GM19035 (cell line): Measurements from ENCODE around the gene CFAP91.

Experiments used
- ATAC-seq: cut with Tn5 transposase; IDR thresholded peaks from one replicate; pipeline ENCODE4 v1.9.1; 2021; ENCODE audit not compliant: unreplicated experiment

Gene CFAP91

DNA sequence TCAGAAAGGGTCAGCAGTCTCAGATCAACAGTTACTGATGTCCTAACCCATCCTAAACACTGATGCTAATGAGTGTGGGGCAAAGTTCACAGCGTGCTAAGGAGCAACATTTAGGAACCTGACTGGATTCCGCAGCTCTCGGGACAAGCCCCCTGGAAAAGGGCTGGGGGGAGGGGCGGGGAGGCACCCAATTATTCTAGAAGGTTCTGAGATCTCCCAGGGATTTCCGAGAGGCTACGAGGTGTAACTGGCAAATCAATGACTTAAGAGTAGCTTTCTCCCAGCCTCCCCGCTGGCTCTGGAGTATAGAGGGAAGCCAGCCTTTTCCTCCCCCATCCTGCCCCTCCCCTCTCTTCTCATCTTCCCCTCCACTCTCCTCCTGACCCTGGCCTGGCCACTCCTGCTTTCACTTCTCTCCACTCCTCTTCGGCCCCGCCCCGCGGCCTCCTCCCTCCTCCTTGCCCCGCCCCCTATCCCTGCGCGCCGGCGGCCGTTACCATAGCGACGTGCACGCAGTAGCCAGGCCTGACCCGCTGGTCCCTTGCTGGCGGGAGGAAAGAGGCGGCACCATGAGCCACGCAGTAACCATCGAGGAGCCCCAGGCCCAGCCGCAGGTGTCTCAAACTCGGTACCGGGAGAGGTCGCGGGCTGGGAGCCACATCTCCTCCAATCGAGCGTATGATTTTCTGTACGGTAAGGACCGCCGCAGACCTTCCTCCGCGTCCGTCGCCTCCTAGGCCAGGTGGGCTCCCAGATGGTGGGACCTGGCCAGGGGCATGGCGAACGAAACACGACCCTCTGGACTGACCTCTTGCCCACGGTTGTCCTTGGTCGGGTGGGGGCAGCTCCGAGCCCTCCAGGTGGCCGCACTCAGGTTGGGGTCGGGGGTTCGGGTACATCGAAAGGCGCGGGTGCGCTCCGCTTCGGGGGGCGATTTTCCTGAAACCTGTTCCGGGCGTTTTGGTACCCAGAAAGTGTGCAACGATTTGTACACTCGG is at the start of gene CFAP91:
TSS of gene CFAP91 (plus strand) at position 493 of the 998 bp plus-strand sequence. CDS start at position 570, 77 bp downstream.
- ATAC-seq: peak; percentile 83

DNA sequence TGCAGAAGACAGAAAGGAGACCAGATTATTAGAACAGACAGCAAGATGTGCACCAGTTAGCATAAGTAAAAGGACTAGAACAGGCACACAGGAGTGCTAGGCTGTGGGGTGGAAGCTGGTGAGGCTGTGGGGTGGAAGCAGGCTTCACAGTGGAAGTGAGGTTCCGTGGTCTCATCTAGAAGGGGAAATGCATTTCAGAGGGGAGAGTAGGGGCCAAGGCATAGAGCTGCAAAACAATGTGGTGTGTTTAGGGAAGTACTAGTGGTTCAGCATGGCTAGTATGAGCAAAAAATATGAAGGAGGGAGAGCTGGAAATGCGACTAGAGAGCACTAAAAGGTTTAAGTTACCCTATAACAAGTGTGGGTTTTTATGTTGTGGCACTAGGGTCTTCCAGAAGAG is 48.9 kb upstream of the CFAP91 start:
- no peak for ATAC-seq

DNA sequence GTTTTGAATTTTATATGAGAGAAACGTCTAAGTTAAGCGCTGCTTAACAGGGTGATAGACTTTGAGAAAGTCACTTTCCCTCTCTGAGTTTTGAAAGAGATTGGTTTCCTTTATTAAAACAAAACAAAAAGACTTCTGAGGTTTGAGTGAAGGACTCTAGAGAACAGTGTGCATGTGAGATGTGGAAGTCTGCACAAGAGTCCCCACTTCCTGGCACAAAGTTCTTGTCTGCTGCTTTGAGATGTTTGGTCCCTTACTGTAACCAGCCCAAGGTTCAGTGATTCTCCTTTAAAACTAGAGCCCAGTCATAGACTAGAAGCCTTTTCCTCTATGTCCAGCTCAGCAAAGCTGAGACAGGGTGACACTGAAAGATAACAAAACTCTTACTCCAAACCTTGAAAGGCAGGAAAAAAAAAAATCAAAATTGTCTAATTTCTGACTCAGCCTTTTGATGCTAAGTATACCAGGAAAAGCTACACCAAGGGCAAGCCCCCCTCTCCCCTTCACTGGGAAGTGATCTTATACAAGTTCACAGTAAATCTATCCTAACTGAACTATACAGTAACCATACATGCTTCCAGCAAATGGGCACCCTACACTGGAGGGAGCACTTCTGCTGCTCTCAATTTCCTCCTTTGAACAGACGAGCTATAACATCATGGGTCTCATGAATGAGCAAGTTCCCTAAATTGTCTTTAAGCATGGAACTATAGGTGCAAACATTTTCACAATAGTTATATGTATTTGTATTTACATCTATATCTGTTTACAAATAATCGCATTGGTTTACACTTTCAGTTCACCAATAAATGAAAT is 44.7 kb upstream of the CFAP91 start:
- no peak for ATAC-seq

DNA sequence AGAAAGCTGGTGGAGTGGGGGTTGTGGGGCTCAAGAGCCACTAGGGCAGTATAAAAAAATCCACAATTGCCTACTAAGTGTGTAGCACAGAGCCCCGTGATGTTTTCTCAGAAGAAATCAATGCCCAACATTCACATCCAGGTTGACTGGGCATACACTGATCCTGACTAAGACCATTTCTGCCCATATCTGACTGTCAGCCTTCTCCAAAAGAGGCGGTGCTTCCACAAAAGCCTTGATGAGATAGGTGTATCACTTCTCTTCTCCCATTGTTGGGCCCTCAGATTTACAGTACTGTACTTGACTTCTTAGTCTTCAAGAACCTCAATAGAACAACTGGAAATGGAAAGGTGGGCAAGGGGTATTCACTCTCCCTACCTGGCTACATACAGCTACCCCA is 43.8 kb upstream of the CFAP91 start:
- no peak for ATAC-seq

DNA sequence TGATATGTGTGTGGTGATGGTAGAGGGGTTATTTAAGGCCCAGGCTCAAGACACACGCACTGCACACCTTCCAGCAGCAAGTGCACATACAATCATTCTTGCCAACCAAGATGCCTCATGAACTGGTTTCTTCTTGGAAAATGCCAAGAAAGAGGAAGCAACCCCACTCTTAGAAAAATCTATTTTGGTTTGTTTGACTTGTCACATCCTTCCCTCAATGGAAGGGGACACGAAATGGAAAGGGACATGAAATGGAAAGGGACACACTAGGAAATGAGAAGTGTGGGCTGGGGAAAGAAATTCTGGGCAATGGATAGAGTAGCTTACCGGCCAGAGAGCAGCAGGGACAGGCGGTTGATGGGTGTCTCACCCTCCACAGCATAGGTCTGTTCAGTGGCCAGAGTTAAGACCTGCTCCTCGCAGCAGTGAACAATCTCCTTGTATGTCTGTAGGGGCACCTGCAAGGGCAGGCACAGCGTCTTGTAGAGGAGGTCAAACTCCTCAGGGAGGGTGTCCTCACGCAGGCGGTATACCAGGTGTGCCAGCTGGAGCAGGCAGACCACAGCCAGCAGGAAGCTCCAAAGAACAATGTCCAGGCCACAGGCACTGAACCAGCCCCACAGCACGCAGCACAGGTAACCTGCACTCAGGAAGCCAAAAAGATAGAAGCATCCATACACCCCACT is 43.1 kb upstream of the CFAP91 start:
- ATAC-seq: no peak

DNA sequence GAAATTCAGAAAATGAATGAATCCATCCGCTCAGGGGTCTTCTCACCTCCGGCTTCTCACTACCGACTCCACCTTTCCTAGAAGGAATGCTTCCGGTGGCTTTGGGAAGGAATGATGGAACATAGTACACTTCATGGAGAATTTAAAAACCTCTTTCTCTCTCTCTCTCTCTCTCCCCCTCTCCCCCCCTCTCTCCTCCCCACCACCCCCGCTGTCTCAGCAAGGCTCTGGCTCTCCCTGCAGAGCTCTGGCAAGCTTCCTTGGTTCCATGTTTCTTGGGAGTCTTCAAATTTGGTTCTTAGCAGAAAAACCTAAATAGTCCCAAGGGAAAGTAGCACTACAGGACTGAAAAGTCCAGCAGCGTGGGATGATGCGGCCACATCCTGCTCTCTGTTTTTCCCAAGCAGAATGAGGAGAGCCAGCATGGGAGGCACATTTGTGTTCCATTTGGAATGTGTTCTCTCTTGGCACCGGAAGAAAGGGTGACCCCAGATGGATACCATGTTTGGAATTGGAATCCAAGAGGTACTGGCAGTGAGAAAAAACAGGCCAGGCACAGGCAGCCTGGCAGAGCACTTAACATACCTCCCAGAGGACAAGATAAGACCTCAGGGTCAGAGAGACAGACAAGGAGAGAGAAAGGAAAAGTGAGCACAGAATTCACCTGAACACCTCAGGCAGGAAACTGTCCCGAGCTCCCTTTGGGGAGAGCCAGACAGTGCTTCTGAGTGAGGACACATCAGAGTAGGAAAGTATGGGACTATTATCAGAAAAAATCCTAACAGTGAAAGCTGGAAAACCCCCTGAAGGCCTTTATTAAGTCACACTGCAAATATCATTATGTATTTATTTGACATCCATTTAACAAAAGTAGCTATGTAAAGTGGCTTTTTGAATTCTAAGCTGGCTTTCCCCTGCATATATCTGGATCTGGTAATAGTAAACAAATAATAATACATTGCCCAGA is 42.1 kb upstream of the CFAP91 start, which contains the start of gene POPDC2:
TSS of gene POPDC2 (minus strand) at position 116 of the 967 bp plus-strand sequence. CDS start 166 bp downstream, outside the sequence.
- no peak for ATAC-seq

DNA sequence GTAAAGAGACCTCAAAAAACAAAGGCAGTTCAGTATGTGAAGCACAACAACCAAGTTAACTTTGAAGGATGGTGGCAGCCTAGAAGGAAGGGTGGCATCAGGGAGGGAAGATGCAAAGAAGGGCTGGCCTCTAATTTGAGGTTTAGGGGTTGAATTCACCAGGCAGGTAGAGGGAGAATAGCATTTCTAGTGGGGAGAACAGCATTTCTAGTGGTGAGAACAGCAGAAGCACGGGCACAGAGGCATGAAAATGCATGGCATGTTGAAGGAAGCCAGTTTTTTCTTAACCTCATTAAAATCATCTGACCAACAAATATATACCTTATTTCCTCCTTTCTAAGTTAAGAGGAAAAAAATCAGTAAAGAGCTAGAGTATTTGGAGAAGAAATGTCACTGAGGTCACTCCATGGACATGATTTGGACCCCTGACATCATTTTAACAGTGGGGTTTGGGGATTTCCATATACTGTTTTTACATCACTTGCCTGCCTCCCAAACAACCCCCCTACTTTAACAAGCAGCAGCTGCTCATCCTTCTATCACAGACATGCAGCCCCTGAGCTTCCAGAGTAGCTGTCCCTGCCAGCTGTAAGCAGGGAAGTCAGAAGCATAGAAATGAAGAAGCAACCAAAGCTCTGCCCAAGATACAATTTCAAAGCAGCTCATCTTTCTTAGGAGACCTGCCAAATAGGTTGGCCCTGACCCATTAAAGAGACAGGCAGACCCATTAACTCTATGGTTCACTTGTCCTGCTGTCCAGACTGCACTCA is 40.0 kb upstream of the CFAP91 start:
- ATAC-seq: no peak

DNA sequence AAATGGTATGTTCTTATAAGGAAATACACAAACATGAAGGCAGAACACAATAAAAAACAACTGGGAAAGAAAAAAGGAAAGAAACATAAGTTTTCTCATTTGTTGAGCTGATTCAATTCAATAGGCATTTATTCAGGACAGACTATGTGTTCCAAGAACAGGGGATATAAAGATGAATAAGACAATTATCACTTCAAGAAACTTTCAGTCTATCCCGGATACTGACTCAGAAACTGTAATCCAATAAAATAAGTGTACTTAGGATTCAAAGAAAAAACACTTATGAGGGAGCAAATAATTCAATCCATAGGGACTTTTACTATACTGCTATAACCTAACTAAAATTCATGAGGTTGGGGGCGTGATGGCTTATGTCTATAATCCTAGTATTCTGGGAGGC is 38.9 kb upstream of the CFAP91 start:
- no peak for ATAC-seq

DNA sequence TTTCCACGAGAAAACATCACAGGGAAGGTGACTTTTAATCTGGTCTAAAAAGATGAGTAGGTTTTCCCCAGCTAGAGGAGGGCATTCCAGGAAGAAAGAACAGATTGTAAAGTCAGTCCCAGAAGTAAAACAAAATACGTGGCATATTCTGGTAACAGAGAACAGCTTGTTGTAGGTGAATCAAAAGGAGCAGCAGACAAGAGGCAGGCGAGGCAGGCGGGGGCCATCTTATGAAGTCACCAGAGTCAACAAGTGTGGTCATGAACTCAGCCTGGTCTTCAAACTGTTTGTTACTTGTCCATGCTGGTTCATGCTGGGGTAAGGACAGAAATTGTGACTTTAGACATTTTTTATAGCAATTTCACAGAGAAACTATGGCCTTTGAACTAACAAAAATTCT is 38.5 kb upstream of the CFAP91 start:
- no peak for ATAC-seq

DNA sequence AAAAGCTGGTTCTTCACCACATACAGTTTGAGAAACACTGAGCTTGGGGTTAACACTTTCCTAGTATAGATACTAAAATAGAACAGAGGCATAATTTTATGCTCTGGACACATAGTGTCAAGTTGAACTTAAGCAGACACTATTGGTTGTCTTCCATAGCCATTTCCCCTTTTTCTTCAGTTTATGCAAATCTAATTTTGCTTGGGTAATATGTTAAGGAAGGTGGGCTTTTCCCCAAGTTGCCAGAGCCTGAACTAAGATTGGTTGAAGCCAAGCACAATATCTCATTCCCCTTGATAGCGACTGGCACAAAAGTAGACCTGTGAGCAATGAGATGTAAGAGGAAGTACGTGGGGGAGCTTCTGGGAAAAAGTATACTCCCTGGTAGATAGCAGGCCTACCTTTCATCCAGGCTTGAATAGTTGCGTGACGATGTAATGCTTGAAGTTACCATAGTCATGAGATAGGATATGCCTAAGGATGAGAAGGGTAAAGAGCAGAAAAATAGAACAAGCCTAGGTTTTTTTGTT is 37.9 kb upstream of the CFAP91 start:
- no peak for ATAC-seq

DNA sequence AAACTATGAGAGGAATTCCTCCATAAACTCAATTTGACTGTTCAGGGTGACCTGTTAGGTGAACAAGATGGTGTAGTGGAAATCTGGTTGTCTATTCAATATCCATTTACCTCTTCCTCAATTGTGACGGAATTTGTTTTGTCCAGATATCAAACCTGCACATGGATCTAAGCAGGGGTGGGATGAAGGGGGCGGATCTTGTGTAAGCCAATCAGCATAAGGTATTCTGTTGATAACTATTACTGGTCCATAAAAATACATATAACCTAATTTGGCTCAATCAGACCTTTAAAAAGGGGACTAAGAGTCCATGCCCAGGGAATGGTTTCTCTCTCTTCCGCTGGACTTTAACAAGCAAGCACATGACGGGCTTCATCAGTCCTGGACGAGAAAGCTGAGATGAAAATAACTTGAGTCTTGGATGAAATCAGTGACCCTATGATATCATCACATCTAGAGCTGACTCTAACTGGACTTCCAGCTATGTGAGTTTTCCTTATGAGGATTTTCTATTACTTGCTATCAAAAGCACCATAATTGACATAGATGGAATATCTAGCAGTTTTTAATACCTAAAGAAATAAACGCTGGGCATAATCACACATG is 36.8 kb upstream of the CFAP91 start:
- ATAC-seq: no peak

DNA sequence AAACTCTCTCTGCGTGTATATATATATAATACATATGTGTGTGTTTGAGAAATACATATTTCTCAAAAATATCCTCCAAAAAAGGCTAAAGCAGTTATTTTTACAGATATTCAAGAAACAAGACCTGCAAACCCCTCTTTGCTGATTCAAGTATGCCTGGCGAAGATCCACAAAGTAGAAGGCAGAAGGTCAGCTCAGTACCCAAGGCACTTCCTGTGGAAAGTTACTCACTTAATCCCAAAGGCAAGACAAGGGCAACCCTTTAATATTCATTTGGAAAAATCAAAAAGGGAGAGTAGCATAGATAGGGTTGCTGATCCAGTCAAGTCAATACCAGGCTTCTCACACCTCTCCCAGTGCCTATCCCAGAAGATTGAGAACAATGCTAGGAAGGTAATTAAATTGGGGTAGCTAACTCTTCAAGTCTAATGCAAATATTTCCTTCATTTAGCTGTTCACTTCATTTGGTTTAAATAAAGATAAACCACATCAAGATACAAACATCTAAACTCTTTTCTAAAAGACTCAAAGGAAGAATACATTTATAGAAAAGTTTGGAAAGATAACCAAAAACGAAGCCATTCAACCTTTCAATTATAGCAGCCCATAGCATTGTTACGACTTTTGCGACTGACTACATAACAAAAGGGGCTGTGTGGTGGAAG is 32.8 kb upstream of the CFAP91 start:
- ATAC-seq: no peak

DNA sequence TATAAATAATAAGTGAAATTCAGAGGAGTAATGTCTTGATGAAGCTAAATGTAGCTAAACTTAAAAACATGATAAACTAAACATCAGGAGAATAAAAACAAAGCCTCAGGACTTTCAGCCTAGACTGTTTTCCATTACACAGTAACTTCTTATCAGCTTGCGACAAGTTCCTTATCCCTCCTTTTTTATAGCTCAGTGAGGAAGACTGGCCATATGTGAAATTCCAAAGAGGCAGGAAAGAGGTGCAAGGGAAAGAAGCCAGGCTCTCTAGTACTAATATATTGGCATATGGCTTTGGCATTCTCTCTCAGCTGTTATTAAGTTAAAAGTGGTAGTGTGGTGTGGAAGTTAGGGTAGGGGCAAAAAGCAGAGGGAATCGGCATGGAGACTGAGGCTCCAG is 30.0 kb upstream of the CFAP91 start:
- no peak for ATAC-seq

DNA sequence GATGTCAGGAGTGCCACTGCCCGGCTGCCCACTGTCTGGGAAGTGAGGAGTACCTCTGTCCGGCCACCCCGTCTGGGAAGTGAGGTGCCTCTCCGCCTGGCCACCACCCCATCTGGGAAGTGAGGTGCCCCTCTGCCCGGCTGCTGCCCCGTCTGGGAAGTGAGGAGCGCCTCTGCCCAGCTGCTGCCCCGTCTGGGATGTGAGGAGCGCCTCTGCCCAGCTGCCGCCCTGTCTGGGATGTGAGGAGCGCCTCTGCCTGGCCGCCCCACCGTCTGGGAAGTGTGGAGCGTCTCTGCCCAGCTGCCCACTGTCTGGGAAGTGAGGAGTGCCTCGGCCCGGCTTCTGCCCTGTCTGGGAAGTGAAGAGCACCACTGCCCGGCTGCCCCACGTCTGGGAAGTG is 28.9 kb upstream of the CFAP91 start:
- no peak for ATAC-seq

DNA sequence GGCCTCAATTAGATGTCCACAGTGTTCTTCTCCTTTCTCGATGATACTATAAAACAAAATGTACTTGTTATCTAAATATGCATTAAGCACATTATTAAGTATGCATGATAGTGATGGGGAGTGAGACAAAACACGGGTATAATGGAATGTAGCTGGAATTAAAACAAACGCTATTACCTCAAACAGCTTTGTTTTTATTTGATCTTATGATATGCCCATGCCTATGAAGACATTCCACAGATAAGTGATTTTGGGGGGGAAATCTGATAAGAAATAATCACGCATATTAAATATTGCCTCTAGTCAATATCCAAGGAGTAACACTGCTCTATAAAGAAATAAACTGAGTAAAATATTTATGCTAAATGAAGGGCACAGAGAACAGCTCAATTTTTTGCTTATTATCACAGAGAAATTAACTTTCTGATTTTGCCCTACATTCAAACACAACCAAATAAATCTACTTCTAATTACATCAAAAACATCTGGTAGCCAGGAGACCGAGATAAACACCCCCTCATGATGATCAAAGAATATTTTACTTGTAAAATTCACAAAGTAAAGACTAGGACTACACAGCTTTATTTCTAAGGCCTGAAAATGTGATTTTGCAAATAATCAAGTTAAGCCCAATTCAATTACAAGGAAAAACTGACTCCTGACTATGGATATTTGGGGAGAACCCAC is 27.5 kb upstream of the CFAP91 start:
- ATAC-seq: no peak

DNA sequence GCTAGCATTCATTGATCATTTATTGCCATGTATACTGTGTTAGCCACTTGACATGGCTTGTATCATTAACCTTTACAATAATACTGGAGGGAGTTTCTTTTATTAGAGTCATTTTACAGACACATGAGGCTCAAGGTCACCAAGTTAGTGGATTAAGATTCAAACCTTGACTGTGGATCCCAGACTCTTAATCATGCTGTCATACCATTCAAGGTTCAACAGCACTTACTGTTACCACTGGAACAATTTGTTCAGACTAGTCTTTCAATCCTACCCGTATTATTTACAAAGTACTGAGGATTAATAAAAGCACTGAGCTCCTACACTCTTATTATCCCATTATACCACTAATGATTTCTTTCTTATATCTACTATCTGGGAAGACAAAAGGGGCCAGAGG is 26.8 kb upstream of the CFAP91 start:
- no peak for ATAC-seq
